ENCODE results near the gene TEAD4. TPM values are rescaled to one million over a fixed set of nuclear protein-coding genes. Genes with fewer than 3 reads are reported as not detected.

Gene TEAD4
- total RNA-seq, 1 experiment from 2014 or later = 47.7 TPM

DNA sequence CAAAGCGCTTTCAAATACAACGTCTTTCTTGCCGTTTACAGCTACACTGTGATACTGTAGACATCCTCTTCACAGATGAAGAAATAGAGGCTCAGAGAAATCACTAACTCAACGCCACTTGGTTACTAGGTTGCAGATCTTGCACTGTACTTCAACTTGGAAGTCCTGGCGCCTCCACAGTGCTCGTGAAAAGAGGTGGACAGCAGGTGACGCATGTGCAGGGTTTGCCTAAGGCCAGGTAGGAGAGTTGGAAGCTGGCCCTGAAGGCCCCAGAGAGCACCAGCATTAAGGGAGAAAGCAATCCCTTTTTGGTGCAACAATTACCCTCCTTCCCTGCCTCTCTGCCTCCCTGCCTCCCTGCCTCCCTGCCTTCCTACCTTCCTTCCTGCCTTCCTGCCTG is 95.2 kb downstream of the TEAD4 start:
- Histone ChIP-seq H4K20me1 (ENCODE audit: insufficient read depth) (no peaks in the 10 kb centered on the region), H3F3A (ENCODE audit: insufficient read depth, low read depth) (no peaks in the 10 kb centered on the region), H3K27me3 (ENCODE audit: insufficient read depth, low read depth) (peaks cover 30% of the 10 kb centered on the region), H2AFZ (no peak overlapping the region), H3K4me1 (replicated peaks; ENCODE audit: insufficient read depth) (no peaks in the 10 kb centered on the region), H3K4me3 (no peak overlapping the region), H3K27ac (no peak overlapping the region), H3K4me2 (no peak overlapping the region), H3K9me2 (ENCODE audit: insufficient read depth) (no peaks in the 10 kb centered on the region), H3K79me2 (ENCODE audit: low read depth) (no peaks in the 10 kb centered on the region), H3K9me3 (ENCODE audit: insufficient read depth, low read depth) (no peaks in the 10 kb centered on the region), H3K36me3 (ENCODE audit: low read depth) (no peaks in the 10 kb centered on the region)
- ChIA-PET CTCF (no interaction called here), POLR2A (ENCODE audit: unreplicated experiment) (no interaction called here)
- no TSS peak for BruUV-seq (replicated peaks)
- TF ChIP-seq EZH2 (IDR thresholded peaks at IDR 0.05; ENCODE audit: low read depth) = no peak
- TF ChIP-seq, protein P1, sequence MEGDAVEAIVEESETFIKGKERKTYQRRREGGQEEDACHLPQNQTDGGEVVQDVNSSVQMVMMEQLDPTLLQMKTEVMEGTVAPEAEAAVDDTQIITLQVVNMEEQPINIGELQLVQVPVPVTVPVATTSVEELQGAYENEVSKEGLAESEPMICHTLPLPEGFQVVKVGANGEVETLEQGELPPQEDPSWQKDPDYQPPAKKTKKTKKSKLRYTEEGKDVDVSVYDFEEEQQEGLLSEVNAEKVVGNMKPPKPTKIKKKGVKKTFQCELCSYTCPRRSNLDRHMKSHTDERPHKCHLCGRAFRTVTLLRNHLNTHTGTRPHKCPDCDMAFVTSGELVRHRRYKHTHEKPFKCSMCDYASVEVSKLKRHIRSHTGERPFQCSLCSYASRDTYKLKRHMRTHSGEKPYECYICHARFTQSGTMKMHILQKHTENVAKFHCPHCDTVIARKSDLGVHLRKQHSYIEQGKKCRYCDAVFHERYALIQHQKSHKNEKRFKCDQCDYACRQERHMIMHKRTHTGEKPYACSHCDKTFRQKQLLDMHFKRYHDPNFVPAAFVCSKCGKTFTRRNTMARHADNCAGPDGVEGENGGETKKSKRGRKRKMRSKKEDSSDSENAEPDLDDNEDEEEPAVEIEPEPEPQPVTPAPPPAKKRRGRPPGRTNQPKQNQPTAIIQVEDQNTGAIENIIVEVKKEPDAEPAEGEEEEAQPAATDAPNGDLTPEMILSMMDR (conservative IDR thresholded peaks at IDR 0.05) = no peak
- intact Hi-C loops (cut with micrococcal nuclease; ENCODE audit: unreplicated experiment) = no loop called here
- DNase-seq = no peak

DNA sequence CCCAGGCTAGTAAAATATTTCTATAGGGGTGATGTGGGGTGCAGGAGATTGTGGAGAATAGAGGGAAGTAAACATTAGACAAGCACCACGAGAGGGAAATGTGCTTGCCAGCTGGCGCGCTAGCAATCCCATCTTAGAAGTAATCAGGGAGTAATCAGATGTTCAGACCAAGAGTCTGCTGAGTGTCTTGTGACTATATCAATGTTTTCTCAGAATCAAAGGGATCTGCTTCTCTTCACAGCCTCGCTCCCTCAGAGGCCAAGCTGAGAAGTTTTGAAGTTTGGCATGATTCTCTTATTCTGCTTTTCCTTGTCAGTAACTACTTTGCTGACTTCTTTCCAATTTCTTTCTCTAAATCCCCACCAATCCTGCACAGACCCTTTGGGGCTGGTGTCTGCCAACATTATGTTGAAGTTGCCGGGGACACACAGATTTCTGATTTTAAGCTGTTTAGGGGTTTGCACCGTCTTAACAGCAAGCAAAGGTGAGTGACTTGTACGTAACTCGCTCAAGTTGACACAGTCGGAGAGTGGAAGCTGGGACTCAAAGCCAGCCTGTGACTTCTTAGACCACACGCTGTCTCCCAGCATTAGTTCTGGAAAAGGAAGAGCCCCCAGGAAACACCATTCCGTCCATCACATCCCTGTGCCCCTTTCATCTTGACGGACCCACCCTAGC is 96.0 kb downstream of the TEAD4 start:
- POLR2A ChIA-PET (ENCODE audit: unreplicated experiment) = no interaction called here

DNA sequence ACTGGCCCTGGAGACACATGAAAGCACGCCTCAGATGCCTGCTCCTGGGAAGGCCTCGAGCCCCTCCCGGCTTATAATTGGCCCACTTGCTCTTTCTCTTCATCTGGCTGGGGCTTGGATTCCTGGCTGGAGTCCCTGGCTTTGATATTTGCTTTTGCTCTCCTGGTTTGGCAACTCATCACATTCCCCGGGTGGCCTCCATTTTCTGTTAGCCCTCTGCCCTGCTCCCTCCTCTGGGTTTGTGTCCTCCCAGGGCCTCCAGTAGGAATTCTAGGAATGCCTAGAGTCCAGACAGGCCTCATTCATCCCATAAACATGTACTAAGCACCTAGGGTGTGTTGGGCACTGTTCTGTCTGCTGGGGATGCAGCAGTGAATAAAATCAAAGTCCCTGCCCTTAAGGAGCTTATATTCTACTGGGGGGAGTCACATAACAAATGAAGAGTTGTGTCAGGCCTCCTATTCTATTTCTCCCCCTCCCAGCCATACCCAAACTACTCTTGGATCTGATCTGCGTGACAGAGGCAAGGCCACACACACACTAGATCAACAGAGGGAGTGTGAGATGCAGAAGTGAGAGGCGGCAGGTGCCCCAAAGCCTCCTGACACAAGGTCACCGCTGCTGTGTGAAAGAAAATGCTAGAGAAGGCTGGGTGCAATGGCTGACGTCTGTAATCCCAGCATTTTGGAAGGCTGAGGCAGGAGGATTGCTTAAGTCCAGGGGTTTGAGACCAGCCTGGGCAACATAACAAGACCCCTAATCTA is 96.7 kb downstream of the TEAD4 start:
- Histone ChIP-seq H3K4me3 (no peak overlapping the region), H3K27ac (no peak overlapping the region), H3K27me3 (ENCODE audit: insufficient read depth, low read depth) (peaks cover 37% of the 10 kb centered on the region), H3K4me1 (replicated peaks; ENCODE audit: insufficient read depth) (no peaks in the 10 kb centered on the region), H3F3A (ENCODE audit: insufficient read depth, low read depth) (no peaks in the 10 kb centered on the region), H3K79me2 (ENCODE audit: low read depth) (no peaks in the 10 kb centered on the region), H3K36me3 (ENCODE audit: low read depth) (no peaks in the 10 kb centered on the region), H4K20me1 (ENCODE audit: insufficient read depth) (no peaks in the 10 kb centered on the region), H3K4me2 (no peak overlapping the region), H3K9me3 (ENCODE audit: insufficient read depth, low read depth) (no peaks in the 10 kb centered on the region), H3K9me2 (ENCODE audit: insufficient read depth) (no peaks in the 10 kb centered on the region), H2AFZ (no peak overlapping the region)
- DNase-seq = no peak
- no peak for TF ChIP-seq EZH2 (IDR thresholded peaks at IDR 0.05; ENCODE audit: low read depth)
- TF ChIP-seq, protein P1 (conservative IDR thresholded peaks at IDR 0.05) = no peak
- BruUV-seq (replicated peaks) = no TSS peak
- CTCF ChIA-PET = interaction anchor here (0.6 kb wide), 1 partner anchor 13 kb away, joined by 3 read pairs; no protein-coding TSS in a partner anchor
- POLR2A ChIA-PET (ENCODE audit: unreplicated experiment) = no interaction called here
- intact Hi-C loops (cut with micrococcal nuclease; ENCODE audit: unreplicated experiment) = no loop called here

More for the DNA sequence above, 96.0 kb downstream of the TEAD4 start:
- Histone ChIP-seq H4K20me1 (ENCODE audit: insufficient read depth) (no peaks in the 10 kb centered on the region), H3K4me2 (no peak overlapping the region), H3K79me2 (ENCODE audit: low read depth) (no peaks in the 10 kb centered on the region), H3K4me1 (replicated peaks; ENCODE audit: insufficient read depth) (no peaks in the 10 kb centered on the region), H3K36me3 (ENCODE audit: low read depth) (no peaks in the 10 kb centered on the region), H3K9me3 (ENCODE audit: insufficient read depth, low read depth) (no peaks in the 10 kb centered on the region), H2AFZ (no peak overlapping the region), H3F3A (ENCODE audit: insufficient read depth, low read depth) (no peaks in the 10 kb centered on the region), H3K4me3 (no peak overlapping the region), H3K27ac (no peak overlapping the region), H3K9me2 (ENCODE audit: insufficient read depth) (no peaks in the 10 kb centered on the region), H3K27me3 (ENCODE audit: insufficient read depth, low read depth) (peaks cover 30% of the 10 kb centered on the region)
- intact Hi-C loops (cut with micrococcal nuclease; ENCODE audit: unreplicated experiment) = no loop called here
- no TSS peak for BruUV-seq (replicated peaks)
- no peak for DNase-seq
- TF ChIP-seq EZH2 (IDR thresholded peaks at IDR 0.05; ENCODE audit: low read depth) = no peak
- TF ChIP-seq, protein P1 (conservative IDR thresholded peaks at IDR 0.05) = no peak
- CTCF ChIA-PET = interaction anchor here (0.6 kb wide), 1 partner anchor 13 kb away, joined by 3 read pairs; no protein-coding TSS in a partner anchor

Measured in PC-9 (cell line).